Activated T-helper 2 cell treated with anti-CD3 and anti-CD28 coated beads, Interferon-gamma antibody, Interleukin-2, Interleukin-4, amounts not matched to agents 10 μg/mL and 5 μg/mL and 100 μg/mL, durations not matched to agents 14 hours and 24 hours and 36 hours (primary cell): ENCODE data around the gene RARG. TPM values are rescaled to one million over a fixed set of nuclear protein-coding genes. Genes with fewer than 3 reads are reported as not detected.
A peak's percentile ranks its signal among the peaks of the same experiment; 100 is the strongest.

ENCODE experiments used
- DNase-seq: peaks from one replicate; pipeline ENCODE4 v3.0.0; 2021; ENCODE audit warnings: low spot score
- H3K27ac Mint-ChIP-seq: one replicate; pipeline ENCODE4 v1.8.0; 2021; ENCODE audit warnings: mixed read lengths
- H3K27me3 Mint-ChIP-seq: one replicate; pipeline ENCODE4 v1.8.0; 2021; ENCODE audit warnings: low read depth, mixed read lengths
- H3K36me3 Mint-ChIP-seq: one replicate; pipeline ENCODE4 v1.8.0; 2021; ENCODE audit warnings: low read depth, mixed read lengths
- H3K4me1 Mint-ChIP-seq: one replicate; pipeline ENCODE4 v1.8.0; 2021; ENCODE audit warnings: low read depth, mixed read lengths
- H3K4me3 Mint-ChIP-seq: one replicate; pipeline ENCODE4 v1.8.0; 2021; ENCODE audit warnings: low read depth, mild to moderate bottlenecking, moderate library complexity, mixed read lengths
- H3K9me3 Mint-ChIP-seq: one replicate; pipeline ENCODE4 v1.8.0; 2021; ENCODE audit warnings: mixed read lengths
- intact Hi-C: fragments of 100-400 bp; cut with micrococcal nuclease; formaldehyde crosslinking; loops from one replicate; pipeline ENCODE4 v1.15.1; 2023
- total RNA-seq: library from RNA; stranded (reverse); gene quantifications from 2 replicates; pipeline ENCODE4 v1.2.3, GENCODE V29; 2022

Gene RARG
- total RNA-seq, 1 donor from 2014 or later: 38.5 TPM

- peaks cover 35% of the 10 kb centered on the region for H3K36me3 Mint-ChIP-seq
- intact Hi-C loops: loop anchor here (1.0 to 2.0 kb wide), 2 partner anchors 14 to 106 kb away; no protein-coding TSS in a partner anchor
- H3K27me3 Mint-ChIP-seq: no peaks in the 10 kb centered on the region
- DNase-seq: no peak
- H3K9me3 Mint-ChIP-seq: no peaks in the 10 kb centered on the region
- peak overlapping the region; percentile 94 for H3K27ac Mint-ChIP-seq
- peak overlapping the region; percentile 96 for H3K4me3 Mint-ChIP-seq
- H3K4me1 Mint-ChIP-seq: peaks cover 64% of the 10 kb centered on the region
Observed at GRCh38 chr12:53218551-53219291, 13.3 kb downstream of the RARG start.

GRCh38 chr12:53217931-53218307 lies 14.1 kb downstream of the RARG start:
- intact Hi-C loops: loop anchor here (2.0 kb wide), 1 partner anchor 13 kb away; no protein-coding TSS in a partner anchor
- Mint-ChIP-seq H3K4me1 (peaks cover 65% of the 10 kb centered on the region), H3K27ac (peak overlapping the region; percentile 85), H3K36me3 (peaks cover 43% of the 10 kb centered on the region), H3K4me3 (peak overlapping the region; percentile 96), H3K27me3 (no peaks in the 10 kb centered on the region), H3K9me3 (no peaks in the 10 kb centered on the region)
- no peak for DNase-seq

- intact Hi-C loops: no loop called here
- Mint-ChIP-seq H3K9me3 (no peaks in the 10 kb centered on the region), H3K27ac (peak overlapping the region; percentile 85), H3K4me3 (peak overlapping the region; percentile 96), H3K4me1 (peaks cover 60% of the 10 kb centered on the region), H3K27me3 (no peaks in the 10 kb centered on the region), H3K36me3 (peaks cover 49% of the 10 kb centered on the region)
- no peak for DNase-seq
Observed at GRCh38 chr12:53217051-53217930, 14.7 kb downstream of the RARG start.

GRCh38 chr12:53215497-53215896 lies 16.5 kb downstream of the RARG start:
- intact Hi-C loops: no loop called here
- Mint-ChIP-seq H3K36me3 (peaks cover 60% of the 10 kb centered on the region), H3K27me3 (no peaks in the 10 kb centered on the region), H3K4me3 (no peak overlapping the region), H3K27ac (no peak overlapping the region), H3K4me1 (peaks cover 57% of the 10 kb centered on the region), H3K9me3 (no peaks in the 10 kb centered on the region)
- no peak for DNase-seq

- intact Hi-C loops: no loop called here
- no peaks in the 10 kb centered on the region for H3K9me3 Mint-ChIP-seq
- no peak overlapping the region for H3K4me3 Mint-ChIP-seq
- H3K27ac Mint-ChIP-seq: no peak overlapping the region
- no peaks in the 10 kb centered on the region for H3K27me3 Mint-ChIP-seq
- peaks cover 65% of the 10 kb centered on the region for H3K36me3 Mint-ChIP-seq
- H3K4me1 Mint-ChIP-seq: peaks cover 58% of the 10 kb centered on the region
- no peak for DNase-seq
Observed at GRCh38 chr12:53214687-53215455, 17.1 kb downstream of the RARG start.

- peaks cover 55% of the 10 kb centered on the region for H3K4me1 Mint-ChIP-seq
Observed at GRCh38 chr12:53214221-53214620, 17.8 kb downstream of the RARG start.

GRCh38 chr12:53213348-53213747 lies 18.7 kb downstream of the RARG start:
- intact Hi-C loops: loop anchor here (2.0 kb wide), 2 partner anchors 37 to 73 kb away; no protein-coding TSS in a partner anchor
- no peaks in the 10 kb centered on the region for H3K27me3 Mint-ChIP-seq
- peak; percentile 73 for DNase-seq
- H3K9me3 Mint-ChIP-seq: no peaks in the 10 kb centered on the region
- no peak overlapping the region for H3K4me3 Mint-ChIP-seq
- peak overlapping the region; percentile 7 for H3K27ac Mint-ChIP-seq
- peaks cover 59% of the 10 kb centered on the region for H3K4me1 Mint-ChIP-seq
- H3K36me3 Mint-ChIP-seq: peaks cover 64% of the 10 kb centered on the region

More at GRCh38 chr12:53214221-53214620, 17.8 kb downstream of the RARG start:
- peaks cover 65% of the 10 kb centered on the region for H3K36me3 Mint-ChIP-seq
- H3K27me3 Mint-ChIP-seq: no peaks in the 10 kb centered on the region
- H3K4me3 Mint-ChIP-seq: no peak overlapping the region
- DNase-seq: no peak
- no peak overlapping the region for H3K27ac Mint-ChIP-seq
- H3K9me3 Mint-ChIP-seq: no peaks in the 10 kb centered on the region
- intact Hi-C loops: no loop called here

GRCh38 chr12:53212931-53213330 lies 19.1 kb downstream of the RARG start:
- intact Hi-C loops: loop anchor here (2.0 kb wide), 2 partner anchors 38 to 74 kb away; no protein-coding TSS in a partner anchor
- Mint-ChIP-seq H3K4me1 (peaks cover 61% of the 10 kb centered on the region), H3K4me3 (no peak overlapping the region), H3K9me3 (no peaks in the 10 kb centered on the region), H3K27me3 (no peaks in the 10 kb centered on the region), H3K27ac (no peak overlapping the region), H3K36me3 (peaks cover 64% of the 10 kb centered on the region)
- DNase-seq: no peak

- peak overlapping the region; percentile 9 for H3K27ac Mint-ChIP-seq
- H3K36me3 Mint-ChIP-seq: peaks cover 64% of the 10 kb centered on the region
- intact Hi-C loops: loop anchor here (2.0 kb wide), 2 partner anchors 39 to 75 kb away; no protein-coding TSS in a partner anchor
- no peak overlapping the region for H3K4me3 Mint-ChIP-seq
- H3K9me3 Mint-ChIP-seq: no peaks in the 10 kb centered on the region
- no peaks in the 10 kb centered on the region for H3K27me3 Mint-ChIP-seq
- no peak for DNase-seq
- H3K4me1 Mint-ChIP-seq: peaks cover 56% of the 10 kb centered on the region
Observed at GRCh38 chr12:53211476-53212381, 20.3 kb downstream of the RARG start.

- Mint-ChIP-seq H3K27me3 (no peaks in the 10 kb centered on the region), H3K36me3 (peaks cover 56% of the 10 kb centered on the region), H3K27ac (no peak overlapping the region), H3K4me3 (no peak overlapping the region), H3K4me1 (peaks cover 54% of the 10 kb centered on the region), H3K9me3 (no peaks in the 10 kb centered on the region)
- intact Hi-C loops: no loop called here
- no peak for DNase-seq
Observed at GRCh38 chr12:53210843-53211242, 21.2 kb downstream of the RARG start.

- intact Hi-C loops: loop anchor here (1.0 to 10.0 kb wide), 3 partner anchors 11 to 296 kb away; partner anchors contain the start of genes ESPL1, NPFF and TARBP2
- peak overlapping the region; percentile 77 for H3K4me3 Mint-ChIP-seq
- H3K36me3 Mint-ChIP-seq: peaks cover 48% of the 10 kb centered on the region
- H3K4me1 Mint-ChIP-seq: peaks cover 57% of the 10 kb centered on the region
- H3K9me3 Mint-ChIP-seq: no peaks in the 10 kb centered on the region
- peak; percentile 47 for DNase-seq
- H3K27ac Mint-ChIP-seq: peak overlapping the region; percentile 81
- H3K27me3 Mint-ChIP-seq: no peaks in the 10 kb centered on the region
Observed at GRCh38 chr12:53208877-53209463, 23.0 kb downstream of the RARG start.
